ENCODE results near the gene POMT1. TPM values are rescaled to one million over a fixed set of nuclear protein-coding genes. Genes with fewer than 3 reads are reported as not detected.

The POMT1 gene
- total and polyA plus RNA-seq, 3 donors from 2014 or later = 99.7 to 118 (median 117) TPM

DNA sequence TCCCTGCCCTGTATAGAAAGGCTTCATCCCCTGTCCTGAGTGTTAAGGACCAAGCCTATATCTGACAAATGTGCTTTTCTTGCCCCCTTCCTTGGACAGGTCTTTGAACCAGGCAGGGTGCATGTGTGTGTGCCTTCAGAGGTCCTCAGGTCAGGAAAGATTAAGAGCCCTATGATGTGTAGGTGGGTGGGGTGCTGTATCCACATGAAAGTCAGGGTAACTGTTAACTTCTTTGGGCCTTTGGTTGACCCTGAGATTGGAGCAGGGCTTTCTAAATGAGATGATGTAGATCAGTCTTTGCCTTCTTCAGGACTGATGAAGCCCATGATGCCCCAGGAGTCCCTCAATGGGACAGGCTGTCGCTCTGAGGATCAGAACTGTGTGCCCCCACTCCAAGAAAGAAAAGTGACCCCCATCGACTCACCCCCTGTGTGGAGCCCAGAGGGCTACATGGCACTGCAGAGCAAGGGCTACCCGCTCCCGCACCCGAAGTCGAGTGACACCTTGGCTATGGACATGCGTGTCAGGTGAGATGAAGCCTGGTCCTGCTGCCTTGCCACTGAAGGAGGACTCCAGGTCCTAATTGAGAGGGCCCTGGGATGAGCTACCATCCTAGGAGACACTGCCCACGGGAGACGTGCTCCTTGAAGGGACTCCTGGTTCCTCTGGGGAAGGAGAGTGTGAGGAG lies 29.4 kb upstream of the POMT1 start:
- Histone ChIP-seq H3K36me3 (ENCODE audit: low read depth, missing control alignments) (no peaks in the 10 kb centered on the region), H3K9me3 (no peaks in the 10 kb centered on the region), H3K27me3 (no peaks in the 10 kb centered on the region), H3K4me3 (no peak overlapping the region), H3K4me1 (no peaks in the 10 kb centered on the region), H3K27ac (no peak overlapping the region)
- WGBS, 2 donors = 97 to 98% methylated on average over 7 to 9 of the region's 9 CpGs
- intact Hi-C loops (cut with DNase I; ENCODE audit: low total_unique reads) = no loop called here
- no peak for DNase-seq
- no peak for TF ChIP-seq POLR2A (IDR thresholded peaks at IDR 0.05)
- TF ChIP-seq, protein P1, sequence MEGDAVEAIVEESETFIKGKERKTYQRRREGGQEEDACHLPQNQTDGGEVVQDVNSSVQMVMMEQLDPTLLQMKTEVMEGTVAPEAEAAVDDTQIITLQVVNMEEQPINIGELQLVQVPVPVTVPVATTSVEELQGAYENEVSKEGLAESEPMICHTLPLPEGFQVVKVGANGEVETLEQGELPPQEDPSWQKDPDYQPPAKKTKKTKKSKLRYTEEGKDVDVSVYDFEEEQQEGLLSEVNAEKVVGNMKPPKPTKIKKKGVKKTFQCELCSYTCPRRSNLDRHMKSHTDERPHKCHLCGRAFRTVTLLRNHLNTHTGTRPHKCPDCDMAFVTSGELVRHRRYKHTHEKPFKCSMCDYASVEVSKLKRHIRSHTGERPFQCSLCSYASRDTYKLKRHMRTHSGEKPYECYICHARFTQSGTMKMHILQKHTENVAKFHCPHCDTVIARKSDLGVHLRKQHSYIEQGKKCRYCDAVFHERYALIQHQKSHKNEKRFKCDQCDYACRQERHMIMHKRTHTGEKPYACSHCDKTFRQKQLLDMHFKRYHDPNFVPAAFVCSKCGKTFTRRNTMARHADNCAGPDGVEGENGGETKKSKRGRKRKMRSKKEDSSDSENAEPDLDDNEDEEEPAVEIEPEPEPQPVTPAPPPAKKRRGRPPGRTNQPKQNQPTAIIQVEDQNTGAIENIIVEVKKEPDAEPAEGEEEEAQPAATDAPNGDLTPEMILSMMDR (IDR thresholded peaks at IDR 0.05) = no peak

DNA sequence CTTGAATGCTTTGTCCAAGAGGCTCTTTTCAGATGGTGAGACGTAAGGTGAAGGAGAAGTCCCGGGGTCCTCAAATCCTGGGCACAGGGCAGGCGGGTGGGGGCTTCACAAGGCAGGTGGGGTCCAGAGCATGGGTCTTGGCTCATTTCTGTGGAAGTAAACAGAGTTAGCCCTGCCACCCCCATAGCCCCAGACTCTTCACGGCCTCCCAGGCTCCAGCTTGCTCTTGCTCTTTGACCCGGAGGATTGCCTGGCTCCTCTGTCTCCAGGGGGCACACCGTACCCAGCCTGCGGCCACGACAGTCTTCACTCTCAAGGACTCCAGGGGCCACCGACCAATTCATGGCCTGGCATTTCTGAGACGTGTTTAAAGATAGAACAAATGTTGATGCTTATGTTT lies 28.8 kb upstream of the POMT1 start:
- no peak overlapping the region for H3K4me3 ChIP-seq
- intact Hi-C loops (cut with DNase I; ENCODE audit: low total_unique reads) = no loop called here
- WGBS, 2 donors = 78 to 87% methylated on average over 10 of the region's 10 CpGs
- H3K9me3 ChIP-seq = no peaks in the 10 kb centered on the region
- H3K27me3 ChIP-seq = no peaks in the 10 kb centered on the region
- H3K4me1 ChIP-seq = no peaks in the 10 kb centered on the region
- no peak overlapping the region for H3K27ac ChIP-seq
- no peak for DNase-seq
- H3K36me3 ChIP-seq (ENCODE audit: low read depth, missing control alignments) = no peaks in the 10 kb centered on the region
- TF ChIP-seq, protein P1 (IDR thresholded peaks at IDR 0.05) = no peak
- no peak for TF ChIP-seq POLR2A (IDR thresholded peaks at IDR 0.05)

DNA sequence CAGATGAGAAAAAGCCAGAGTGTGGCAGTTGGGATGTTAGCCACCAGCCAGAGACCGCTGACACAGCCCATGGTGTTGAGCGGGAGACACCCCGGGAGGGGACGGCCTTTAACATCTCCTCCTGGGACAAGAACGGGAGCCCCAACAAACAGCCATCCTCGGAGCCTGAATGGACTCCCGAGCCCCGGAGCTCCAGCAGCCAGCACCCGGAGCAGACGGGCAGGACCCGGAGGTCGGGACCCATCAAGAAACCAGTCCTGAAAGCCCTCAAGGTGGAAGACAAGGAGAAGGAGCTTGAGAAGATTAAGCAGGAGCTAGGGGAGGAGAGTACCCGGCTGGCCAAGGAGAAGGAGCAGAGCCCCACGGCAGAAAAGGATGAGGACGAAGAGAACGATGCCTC lies 28.0 kb upstream of the POMT1 start:
- DNase-seq = no peak
- H3K27ac ChIP-seq = no peak overlapping the region
- intact Hi-C loops (cut with DNase I; ENCODE audit: low total_unique reads) = no loop called here
- no peaks in the 10 kb centered on the region for H3K4me1 ChIP-seq
- TF ChIP-seq, protein P1 (IDR thresholded peaks at IDR 0.05) = no peak
- TF ChIP-seq POLR2A (IDR thresholded peaks at IDR 0.05) = no peak
- no peaks in the 10 kb centered on the region for H3K9me3 ChIP-seq
- no peaks in the 10 kb centered on the region for H3K36me3 ChIP-seq (ENCODE audit: low read depth, missing control alignments)
- no peak overlapping the region for H3K4me3 ChIP-seq
- WGBS, 2 donors = 85 to 88% methylated on average over 16 of the region's 16 CpGs
- no peaks in the 10 kb centered on the region for H3K27me3 ChIP-seq

- no peak overlapping the region for H3K4me3 ChIP-seq
- H3K9me3 ChIP-seq = no peaks in the 10 kb centered on the region
- no peak for DNase-seq
- TF ChIP-seq, protein P1 (IDR thresholded peaks at IDR 0.05) = no peak
- no peak for TF ChIP-seq POLR2A (IDR thresholded peaks at IDR 0.05)
- H3K4me1 ChIP-seq = no peaks in the 10 kb centered on the region
- H3K27me3 ChIP-seq = no peaks in the 10 kb centered on the region
- H3K27ac ChIP-seq = no peak overlapping the region
- whole genome bisulfite sequencing, 2 donors = 91 to 94% methylated on average over 38 to 46 of the region's 46 CpGs
- intact Hi-C loops (cut with DNase I; ENCODE audit: low total_unique reads) = no loop called here
- H3K36me3 ChIP-seq (ENCODE audit: low read depth, missing control alignments) = no peaks in the 10 kb centered on the region
Measured at GRCh38 chr9:131475111-131475955, 27.4 kb upstream of the POMT1 start.

Measured in testis (tissue), 3 donors.